Liver (tissue), 3 donors: ENCODE results near the gene RRAS2.

Source experiments
- EGR1 ChIP-seq, 2 donors: IDR thresholded peaks; 2 replicates each; pipeline ENCODE4 v1.6.1; 2016 to 2018; ENCODE audit warnings: antibody characterized with exemption in 2 of 2, low read depth in 2 of 2
- GABPA ChIP-seq, 2 donors: IDR thresholded peaks in 1 of 2; conservative IDR thresholded peaks in 1 of 2; 2 replicates each; pipeline ENCODE4 v1.6.1; 2016; ENCODE audit warnings: antibody characterized with exemption in 2 of 2, mild to moderate bottlenecking in 1 of 2, moderate library complexity in 1 of 2
- JUND ChIP-seq, 2 donors: IDR thresholded peaks; 2 replicates each; pipeline ENCODE4 v1.6.1; 2016; ENCODE audit warnings: antibody characterized with exemption in 2 of 2
- RAD21 ChIP-seq, 2 donors: IDR thresholded peaks; 2 replicates each; pipeline ENCODE4 v1.6.1; 2016; ENCODE audit warnings: antibody characterized with exemption in 2 of 2, mild to moderate bottlenecking in 2 of 2
- RXRA ChIP-seq, 2 donors: IDR thresholded peaks; 2 replicates each; pipeline ENCODE4 v1.6.1; 2017 to 2018; ENCODE audit warnings: antibody characterized with exemption in 2 of 2, mild to moderate bottlenecking in 1 of 2
- TAF1 ChIP-seq: conservative IDR thresholded peaks from 2 replicates; pipeline ENCODE4 v1.6.1; 2016; ENCODE audit warnings: antibody characterized with exemption, mild to moderate bottlenecking
- YY1 ChIP-seq: IDR thresholded peaks from 2 replicates; pipeline ENCODE4 v1.6.1; 2016; ENCODE audit warnings: antibody characterized with exemption, mild to moderate bottlenecking
- TF ChIP-seq, protein P1 (sequence below): fragments of 150-350 bp; IDR thresholded peaks from 2 replicates; pipeline ENCODE4 v1.5.1; 2017; ENCODE audit warnings: improper control_type of control experiment, low read depth, low read length; ENCODE audit not compliant: missing input control
- TF ChIP-seq, protein P2 (sequence below): IDR thresholded peaks from 2 replicates; pipeline ENCODE4 v1.6.1; 2016; ENCODE audit warnings: antibody characterized with exemption, mild to moderate bottlenecking
- TF ChIP-seq, protein P3 (sequence below): IDR thresholded peaks from 2 replicates; pipeline ENCODE4 v1.6.1; 2016; ENCODE audit warnings: antibody characterized with exemption
- TF ChIP-seq, protein P4 (sequence below): IDR thresholded peaks from 2 replicates; pipeline ENCODE4 v1.6.1; 2016; ENCODE audit warnings: antibody characterized with exemption
- donor health status: healthy.
- donor health status: healthy.

DNA sequence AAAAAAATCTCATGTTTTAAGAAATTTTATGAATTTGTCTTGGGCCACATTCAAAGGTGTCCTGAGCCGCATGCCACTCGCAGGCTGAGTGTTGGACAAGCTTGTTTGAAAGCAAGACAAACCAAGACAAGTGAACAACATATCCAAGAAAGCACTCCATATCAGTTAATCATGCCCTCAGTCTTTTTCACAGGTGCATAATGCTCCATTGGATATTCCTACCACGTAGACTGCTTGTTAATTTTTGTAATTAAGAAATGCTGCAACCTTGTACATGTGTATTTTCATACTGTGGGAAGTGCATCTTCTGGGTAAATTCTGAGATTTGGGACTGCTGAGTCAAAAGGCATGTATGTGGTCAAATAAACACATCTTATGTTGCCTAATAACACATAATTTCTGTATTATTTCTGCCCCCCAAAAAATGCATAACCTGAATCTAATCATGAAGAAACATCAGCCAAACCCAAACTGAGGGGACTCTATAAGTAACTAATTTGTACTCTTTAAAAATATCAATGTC is 8.2 kb downstream of the RRAS2 start:
- TF ChIP-seq YY1 (no peak), EGR1 (IDR thresholded peaks at IDR 0.05; ENCODE audit: low read depth in 2 of 2) (no peak), JUND (IDR thresholded peaks at IDR 0.05) (no peak), TAF1 (no peak), RAD21 (IDR thresholded peaks at IDR 0.05) (no peak), RXRA (IDR thresholded peaks at IDR 0.05) (no peak), GABPA (IDR thresholded peaks at IDR 0.05 in 1 of 2, conservative IDR thresholded peaks at IDR 0.05 in 1 of 2) (no peak)
- TF ChIP-seq, protein P1, sequence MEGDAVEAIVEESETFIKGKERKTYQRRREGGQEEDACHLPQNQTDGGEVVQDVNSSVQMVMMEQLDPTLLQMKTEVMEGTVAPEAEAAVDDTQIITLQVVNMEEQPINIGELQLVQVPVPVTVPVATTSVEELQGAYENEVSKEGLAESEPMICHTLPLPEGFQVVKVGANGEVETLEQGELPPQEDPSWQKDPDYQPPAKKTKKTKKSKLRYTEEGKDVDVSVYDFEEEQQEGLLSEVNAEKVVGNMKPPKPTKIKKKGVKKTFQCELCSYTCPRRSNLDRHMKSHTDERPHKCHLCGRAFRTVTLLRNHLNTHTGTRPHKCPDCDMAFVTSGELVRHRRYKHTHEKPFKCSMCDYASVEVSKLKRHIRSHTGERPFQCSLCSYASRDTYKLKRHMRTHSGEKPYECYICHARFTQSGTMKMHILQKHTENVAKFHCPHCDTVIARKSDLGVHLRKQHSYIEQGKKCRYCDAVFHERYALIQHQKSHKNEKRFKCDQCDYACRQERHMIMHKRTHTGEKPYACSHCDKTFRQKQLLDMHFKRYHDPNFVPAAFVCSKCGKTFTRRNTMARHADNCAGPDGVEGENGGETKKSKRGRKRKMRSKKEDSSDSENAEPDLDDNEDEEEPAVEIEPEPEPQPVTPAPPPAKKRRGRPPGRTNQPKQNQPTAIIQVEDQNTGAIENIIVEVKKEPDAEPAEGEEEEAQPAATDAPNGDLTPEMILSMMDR: no peak
- TF ChIP-seq, protein P2, sequence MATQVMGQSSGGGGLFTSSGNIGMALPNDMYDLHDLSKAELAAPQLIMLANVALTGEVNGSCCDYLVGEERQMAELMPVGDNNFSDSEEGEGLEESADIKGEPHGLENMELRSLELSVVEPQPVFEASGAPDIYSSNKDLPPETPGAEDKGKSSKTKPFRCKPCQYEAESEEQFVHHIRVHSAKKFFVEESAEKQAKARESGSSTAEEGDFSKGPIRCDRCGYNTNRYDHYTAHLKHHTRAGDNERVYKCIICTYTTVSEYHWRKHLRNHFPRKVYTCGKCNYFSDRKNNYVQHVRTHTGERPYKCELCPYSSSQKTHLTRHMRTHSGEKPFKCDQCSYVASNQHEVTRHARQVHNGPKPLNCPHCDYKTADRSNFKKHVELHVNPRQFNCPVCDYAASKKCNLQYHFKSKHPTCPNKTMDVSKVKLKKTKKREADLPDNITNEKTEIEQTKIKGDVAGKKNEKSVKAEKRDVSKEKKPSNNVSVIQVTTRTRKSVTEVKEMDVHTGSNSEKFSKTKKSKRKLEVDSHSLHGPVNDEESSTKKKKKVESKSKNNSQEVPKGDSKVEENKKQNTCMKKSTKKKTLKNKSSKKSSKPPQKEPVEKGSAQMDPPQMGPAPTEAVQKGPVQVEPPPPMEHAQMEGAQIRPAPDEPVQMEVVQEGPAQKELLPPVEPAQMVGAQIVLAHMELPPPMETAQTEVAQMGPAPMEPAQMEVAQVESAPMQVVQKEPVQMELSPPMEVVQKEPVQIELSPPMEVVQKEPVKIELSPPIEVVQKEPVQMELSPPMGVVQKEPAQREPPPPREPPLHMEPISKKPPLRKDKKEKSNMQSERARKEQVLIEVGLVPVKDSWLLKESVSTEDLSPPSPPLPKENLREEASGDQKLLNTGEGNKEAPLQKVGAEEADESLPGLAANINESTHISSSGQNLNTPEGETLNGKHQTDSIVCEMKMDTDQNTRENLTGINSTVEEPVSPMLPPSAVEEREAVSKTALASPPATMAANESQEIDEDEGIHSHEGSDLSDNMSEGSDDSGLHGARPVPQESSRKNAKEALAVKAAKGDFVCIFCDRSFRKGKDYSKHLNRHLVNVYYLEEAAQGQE: no peak
- TF ChIP-seq, protein P3, sequence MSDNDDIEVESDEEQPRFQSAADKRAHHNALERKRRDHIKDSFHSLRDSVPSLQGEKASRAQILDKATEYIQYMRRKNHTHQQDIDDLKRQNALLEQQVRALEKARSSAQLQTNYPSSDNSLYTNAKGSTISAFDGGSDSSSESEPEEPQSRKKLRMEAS: no peak
- TF ChIP-seq, protein P4, sequence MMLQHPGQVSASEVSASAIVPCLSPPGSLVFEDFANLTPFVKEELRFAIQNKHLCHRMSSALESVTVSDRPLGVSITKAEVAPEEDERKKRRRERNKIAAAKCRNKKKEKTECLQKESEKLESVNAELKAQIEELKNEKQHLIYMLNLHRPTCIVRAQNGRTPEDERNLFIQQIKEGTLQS: no peak
